ENCODE measurements around the gene ECHDC3. TPM values are rescaled to one million over a fixed set of nuclear protein-coding genes. Genes with fewer than 3 reads are reported as not detected.

ECHDC3 gene
- total and polyA plus RNA-seq, 2 of the 13 experiments (the other 11 are each of a cell fraction or from before 2014, with no cell fraction given): not detected

GRCh38 chr10:11797847-11798633, 55.9 kb downstream of the ECHDC3 start (continued):
- TF ChIP-seq JUND (CRISPR knock-in tag; IDR thresholded peaks at IDR 0.05) (no peak), ZNF44 (CRISPR knock-in tag; IDR thresholded peaks at IDR 0.05) (no peak), ZNF781 (CRISPR knock-in tag; IDR thresholded peaks at IDR 0.05; ENCODE audit: borderline replicate concordance, not compliant biosample characterization) (no peak), ZNF264 (CRISPR knock-in tag; IDR thresholded peaks at IDR 0.05) (no peak), ZNF318 (CRISPR knock-in tag; IDR thresholded peaks at IDR 0.05) (no peak), ZNF574 (CRISPR knock-in tag; IDR thresholded peaks at IDR 0.05) (no peak), HNF4G (IDR thresholded peaks at IDR 0.05; ENCODE audit: borderline replicate concordance, low read depth, low read length) (no peak), HNF4G (CRISPR knock-in tag; IDR thresholded peaks at IDR 0.05; ENCODE audit: borderline replicate concordance, low read depth) (no peak), ZNF512 (CRISPR knock-in tag; IDR thresholded peaks at IDR 0.05) (no peak), HIVEP1 (CRISPR knock-in tag; IDR thresholded peaks at IDR 0.05) (no peak), TFAP4 (IDR thresholded peaks at IDR 0.05; ENCODE audit: borderline replicate concordance, low read depth) (no peak), ERF (CRISPR knock-in tag; IDR thresholded peaks at IDR 0.05) (no peak), NFIC (IDR thresholded peaks at IDR 0.05; ENCODE audit: low read length) (no peak)

Data from HepG2 (cell line).